ENCODE data around the gene GUCA2A. TPM values are rescaled to one million over a fixed set of nuclear protein-coding genes. Genes with fewer than 3 reads are reported as not detected.

GUCA2A gene
- total and polyA plus RNA-seq, 9 of the 15 experiments (the other 6 are each of a cell fraction or from before 2014, with no cell fraction given): not detected

DNA sequence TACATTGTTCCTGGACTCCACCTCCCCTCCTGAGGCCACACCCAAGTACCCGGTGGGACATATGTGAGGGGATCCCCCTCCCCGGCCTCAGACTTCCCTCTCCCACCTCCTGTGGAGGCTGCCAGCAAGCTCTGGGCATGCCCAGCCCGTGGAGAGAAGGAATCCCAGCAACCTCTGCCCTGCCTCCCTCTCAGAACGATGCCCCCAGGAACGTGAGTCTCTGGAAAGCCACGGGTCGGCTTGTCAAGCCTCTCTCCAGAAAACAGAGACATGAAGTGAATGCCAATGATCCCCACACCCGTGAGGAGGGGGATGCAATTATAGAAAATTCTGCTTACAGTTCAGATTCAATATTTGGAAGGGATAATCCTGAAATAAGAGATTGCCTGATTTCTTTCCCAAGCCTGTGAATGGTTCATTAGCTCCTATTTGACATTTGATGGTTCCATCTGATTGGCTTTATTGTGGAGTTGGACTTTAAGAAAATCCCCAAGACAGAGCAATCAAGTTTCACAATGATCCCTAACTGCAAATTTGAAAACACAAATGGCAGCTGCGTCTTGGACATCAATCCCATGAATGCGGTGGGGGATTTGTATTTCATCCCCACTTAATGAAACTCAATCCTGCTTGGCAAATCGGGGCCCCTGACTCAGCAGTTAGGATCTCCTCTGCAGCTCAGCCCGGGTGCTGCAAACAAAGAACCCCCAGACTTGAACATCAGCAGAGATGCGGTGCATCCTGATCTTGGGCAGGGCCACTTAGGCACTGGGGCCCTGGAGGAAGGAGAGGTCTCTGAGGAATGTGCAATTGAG, 20.4 kb downstream of the GUCA2A start:
- CTCF ChIA-PET (ENCODE audit: low intra/inter-chr PET ratio): no interaction called here
- H3K36me3 ChIP-seq (ENCODE audit: control insufficient read depth, insufficient read depth, low read length): no peaks in the 10 kb centered on the region
- 1% methylated on average over 13 of the region's 13 CpGs for WGBS (ENCODE audit: insufficient coverage, low coverage, missing lambda C conversion rate)
- H2AFZ ChIP-seq (ENCODE audit: low read depth, low read length): no peak overlapping the region
- peaks cover 11% of the 10 kb centered on the region for H4K20me1 ChIP-seq (replicated peaks; ENCODE audit: control insufficient read depth, insufficient read depth, low read length)
- H3K27ac ChIP-seq (ENCODE audit: extremely low read depth, low read depth, low read length): no peak overlapping the region
- intact Hi-C loops (cut with micrococcal nuclease): loop anchor here (10.0 kb wide), 1 partner anchor 591 kb away; no protein-coding TSS in a partner anchor
- peaks cover 0 to 4% of the 10 kb centered on the region in 2 experiments; a peak in 1 of 5 replicates for H3K4me1 ChIP-seq (replicated peaks in 1 of 2; ENCODE audit: control insufficient read depth in 2 of 2, insufficient read depth in 2 of 2, low read length in 2 of 2)
- no peak for TF ChIP-seq PHF20 (IDR thresholded peaks at IDR 0.05; ENCODE audit: partially characterized antibody)
- no peak for TF ChIP-seq ZNF274 (IDR thresholded peaks at IDR 0.05; ENCODE audit: borderline replicate concordance, low read depth, low read length)
- TF ChIP-seq, protein P1, sequence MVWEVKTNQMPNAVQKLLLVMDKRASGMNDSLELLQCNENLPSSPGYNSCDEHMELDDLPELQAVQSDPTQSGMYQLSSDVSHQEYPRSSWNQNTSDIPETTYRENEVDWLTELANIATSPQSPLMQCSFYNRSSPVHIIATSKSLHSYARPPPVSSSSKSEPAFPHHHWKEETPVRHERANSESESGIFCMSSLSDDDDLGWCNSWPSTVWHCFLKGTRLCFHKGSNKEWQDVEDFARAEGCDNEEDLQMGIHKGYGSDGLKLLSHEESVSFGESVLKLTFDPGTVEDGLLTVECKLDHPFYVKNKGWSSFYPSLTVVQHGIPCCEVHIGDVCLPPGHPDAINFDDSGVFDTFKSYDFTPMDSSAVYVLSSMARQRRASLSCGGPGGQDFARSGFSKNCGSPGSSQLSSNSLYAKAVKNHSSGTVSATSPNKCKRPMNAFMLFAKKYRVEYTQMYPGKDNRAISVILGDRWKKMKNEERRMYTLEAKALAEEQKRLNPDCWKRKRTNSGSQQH (CRISPR knock-in tag; IDR thresholded peaks at IDR 0.05): no peak
- no peak for TF ChIP-seq NFIX (CRISPR knock-in tag; IDR thresholded peaks at IDR 0.05; ENCODE audit: low read depth)
- TF ChIP-seq HEY1 (CRISPR knock-in tag; IDR thresholded peaks at IDR 0.05; ENCODE audit: borderline replicate concordance): no peak
- TF ChIP-seq, protein P2, sequence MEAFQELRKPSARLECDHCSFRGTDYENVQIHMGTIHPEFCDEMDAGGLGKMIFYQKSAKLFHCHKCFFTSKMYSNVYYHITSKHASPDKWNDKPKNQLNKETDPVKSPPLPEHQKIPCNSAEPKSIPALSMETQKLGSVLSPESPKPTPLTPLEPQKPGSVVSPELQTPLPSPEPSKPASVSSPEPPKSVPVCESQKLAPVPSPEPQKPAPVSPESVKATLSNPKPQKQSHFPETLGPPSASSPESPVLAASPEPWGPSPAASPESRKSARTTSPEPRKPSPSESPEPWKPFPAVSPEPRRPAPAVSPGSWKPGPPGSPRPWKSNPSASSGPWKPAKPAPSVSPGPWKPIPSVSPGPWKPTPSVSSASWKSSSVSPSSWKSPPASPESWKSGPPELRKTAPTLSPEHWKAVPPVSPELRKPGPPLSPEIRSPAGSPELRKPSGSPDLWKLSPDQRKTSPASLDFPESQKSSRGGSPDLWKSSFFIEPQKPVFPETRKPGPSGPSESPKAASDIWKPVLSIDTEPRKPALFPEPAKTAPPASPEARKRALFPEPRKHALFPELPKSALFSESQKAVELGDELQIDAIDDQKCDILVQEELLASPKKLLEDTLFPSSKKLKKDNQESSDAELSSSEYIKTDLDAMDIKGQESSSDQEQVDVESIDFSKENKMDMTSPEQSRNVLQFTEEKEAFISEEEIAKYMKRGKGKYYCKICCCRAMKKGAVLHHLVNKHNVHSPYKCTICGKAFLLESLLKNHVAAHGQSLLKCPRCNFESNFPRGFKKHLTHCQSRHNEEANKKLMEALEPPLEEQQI (IDR thresholded peaks at IDR 0.05): no peak
- TF ChIP-seq ZKSCAN1 (IDR thresholded peaks at IDR 0.05; ENCODE audit: low read depth, low read length): no peak
- no peak for TF ChIP-seq MEF2D (tag; conservative IDR thresholded peaks at IDR 0.05; ENCODE audit: low read depth)
- TF ChIP-seq CAMTA2 (CRISPR knock-in tag; conservative IDR thresholded peaks at IDR 0.05): no peak
- TF ChIP-seq PHB (CRISPR knock-in tag; IDR thresholded peaks at IDR 0.05): no peak
- TF ChIP-seq FOXJ3 (CRISPR knock-in tag; IDR thresholded peaks at IDR 0.05): no peak
- TF ChIP-seq SMC3 (conservative IDR thresholded peaks at IDR 0.05; ENCODE audit: insufficient read depth, low read depth, low read length): no peak
- H3K9me3 ChIP-seq (replicated peaks; ENCODE audit: control insufficient read depth, insufficient read depth, low read depth, low read length): no peaks in the 10 kb centered on the region
- H3K79me2 ChIP-seq (ENCODE audit: control insufficient read depth, insufficient read depth, low read length): no peaks in the 10 kb centered on the region
- H3K27me3 ChIP-seq (ENCODE audit: control insufficient read depth in 2 of 2, insufficient read depth in 2 of 2, low read length in 2 of 2): peaks cover 21 to 56% of the 10 kb centered on the region in 2 experiments
- in situ Hi-C loops (cut with MboI): loop anchor here (5.0 to 25.0 kb wide), 3 partner anchors 332 to 588 kb away; no protein-coding TSS in a partner anchor
- FAIRE-seq (no peak), ATAC-seq (no peak), DNase-seq (ENCODE audit: extremely low read depth in 1 of 4, low spot score in 3 of 4) (no peak)
- H3K9ac ChIP-seq (ENCODE audit: insufficient read depth in 1 of 2, low read depth in 2 of 2, low read length in 2 of 2): no peak overlapping the region
- H3K4me2 ChIP-seq (ENCODE audit: insufficient read depth, low read length): no peak overlapping the region
- no peaks in the 10 kb centered on the region for H3K9me1 ChIP-seq (ENCODE audit: control insufficient read depth, insufficient read depth, low read length)
- no TSS peak for BruUV-seq (replicated peaks)
- POLR2A ChIA-PET: no interaction called here
- no peak overlapping the region for H3K4me3 ChIP-seq

All from K562 (cell line).